ENCODE measurements around the gene UCK2.

Gene UCK2

DNA sequence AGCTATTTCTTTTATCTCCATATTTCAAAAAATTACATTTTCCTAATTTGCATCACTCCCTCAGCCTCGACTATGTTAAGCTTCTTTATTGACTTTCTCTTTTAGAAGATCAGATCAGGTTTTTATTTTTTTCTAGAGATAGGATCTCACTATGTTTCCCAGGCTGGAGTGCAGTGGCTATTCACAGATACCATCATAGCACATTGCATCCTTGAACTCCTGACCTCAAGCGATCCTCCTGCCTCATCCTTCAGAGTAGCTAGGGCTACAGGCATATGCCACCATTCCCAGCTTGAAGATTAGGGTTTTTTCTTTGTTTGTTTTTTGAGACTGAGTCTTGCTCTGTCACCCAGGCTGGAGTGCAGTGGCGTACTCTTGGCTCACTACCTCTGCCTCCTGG is 20.1 kb downstream of the UCK2 start:
- H3K4me3 ChIP-seq (ENCODE audit: low read length), result no peak overlapping the region
- TF ChIP-seq, protein P1, sequence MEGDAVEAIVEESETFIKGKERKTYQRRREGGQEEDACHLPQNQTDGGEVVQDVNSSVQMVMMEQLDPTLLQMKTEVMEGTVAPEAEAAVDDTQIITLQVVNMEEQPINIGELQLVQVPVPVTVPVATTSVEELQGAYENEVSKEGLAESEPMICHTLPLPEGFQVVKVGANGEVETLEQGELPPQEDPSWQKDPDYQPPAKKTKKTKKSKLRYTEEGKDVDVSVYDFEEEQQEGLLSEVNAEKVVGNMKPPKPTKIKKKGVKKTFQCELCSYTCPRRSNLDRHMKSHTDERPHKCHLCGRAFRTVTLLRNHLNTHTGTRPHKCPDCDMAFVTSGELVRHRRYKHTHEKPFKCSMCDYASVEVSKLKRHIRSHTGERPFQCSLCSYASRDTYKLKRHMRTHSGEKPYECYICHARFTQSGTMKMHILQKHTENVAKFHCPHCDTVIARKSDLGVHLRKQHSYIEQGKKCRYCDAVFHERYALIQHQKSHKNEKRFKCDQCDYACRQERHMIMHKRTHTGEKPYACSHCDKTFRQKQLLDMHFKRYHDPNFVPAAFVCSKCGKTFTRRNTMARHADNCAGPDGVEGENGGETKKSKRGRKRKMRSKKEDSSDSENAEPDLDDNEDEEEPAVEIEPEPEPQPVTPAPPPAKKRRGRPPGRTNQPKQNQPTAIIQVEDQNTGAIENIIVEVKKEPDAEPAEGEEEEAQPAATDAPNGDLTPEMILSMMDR (conservative IDR thresholded peaks at IDR 0.05; ENCODE audit: low read depth, low read length), result no peak
- no peak for DNase-seq (ENCODE audit: low read depth)

DNA sequence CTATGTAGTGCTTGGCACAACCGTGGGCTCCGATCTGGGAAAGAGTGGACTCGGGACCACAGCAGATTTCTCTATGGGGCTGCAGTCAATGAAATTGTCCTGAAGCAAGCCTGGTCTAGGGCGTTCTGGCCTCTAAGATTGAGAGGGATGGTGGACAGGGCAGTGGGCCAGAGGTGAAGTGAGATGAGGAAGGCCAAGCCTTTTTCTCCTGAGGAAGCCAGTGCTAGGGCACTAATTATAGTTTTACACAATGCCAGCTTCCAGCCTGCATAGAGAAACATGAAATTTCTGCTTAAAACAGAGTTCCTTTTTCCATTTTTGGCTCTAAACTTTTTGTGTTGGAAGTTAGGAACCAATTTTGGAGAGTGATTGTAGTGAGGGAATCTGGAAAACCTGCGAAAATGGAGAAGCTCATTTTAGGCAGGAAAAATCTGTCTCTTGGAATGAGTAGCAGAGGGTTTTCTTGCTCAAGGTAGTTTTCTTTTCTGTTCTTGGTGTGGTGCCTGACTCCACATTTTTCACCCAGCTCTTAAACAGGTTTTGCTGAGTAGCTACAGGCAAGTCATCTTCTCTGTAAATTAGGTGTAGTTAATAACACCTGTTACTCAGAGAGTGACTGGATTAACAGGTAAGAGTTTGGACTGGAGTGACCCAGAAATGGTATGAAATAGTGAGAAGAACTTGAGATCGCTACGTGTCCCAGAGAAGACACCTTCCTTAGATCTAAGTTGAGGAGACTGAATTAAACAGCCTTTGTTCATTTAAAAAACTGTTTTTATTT is 22.1 kb downstream of the UCK2 start:
- TF ChIP-seq, protein P1 (conservative IDR thresholded peaks at IDR 0.05; ENCODE audit: low read depth, low read length), result no peak
- DNase-seq (ENCODE audit: low read depth), result no peak
- no peak overlapping the region for H3K4me3 ChIP-seq (ENCODE audit: low read length)

DNA sequence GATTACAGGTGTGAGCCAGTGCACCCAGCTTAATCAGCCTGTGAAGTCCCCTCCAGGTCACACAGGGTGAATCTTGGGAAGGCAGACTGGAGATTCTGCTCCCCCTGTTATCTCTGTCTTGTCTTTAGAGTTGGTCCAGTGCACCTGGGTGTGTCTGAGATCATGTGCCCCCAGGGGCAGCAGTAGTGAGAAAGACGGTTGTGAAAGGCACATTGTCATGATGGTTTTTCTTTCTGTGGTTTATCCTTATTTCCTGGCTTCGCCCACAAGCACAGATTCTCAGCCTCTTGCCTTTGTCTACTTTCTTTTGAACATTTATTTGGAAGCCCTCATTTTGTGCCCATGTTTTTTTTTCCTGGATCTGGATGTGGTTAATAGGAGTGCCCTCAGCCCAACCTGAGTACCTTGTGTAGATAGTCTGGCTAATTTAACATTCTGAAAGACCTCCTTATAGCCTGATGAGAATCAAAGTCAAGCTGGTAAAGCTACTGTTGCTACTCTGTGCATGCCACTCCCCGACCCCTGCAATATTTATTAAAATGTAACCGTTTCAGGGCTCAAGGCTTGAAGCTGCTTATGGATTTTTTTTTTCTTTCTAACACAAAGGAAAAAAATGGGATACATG is 23.7 kb downstream of the UCK2 start:
- TF ChIP-seq, protein P1 (conservative IDR thresholded peaks at IDR 0.05; ENCODE audit: low read depth, low read length), result no peak
- no peak for DNase-seq (ENCODE audit: low read depth)
- no peak overlapping the region for H3K4me3 ChIP-seq (ENCODE audit: low read length)

DNA sequence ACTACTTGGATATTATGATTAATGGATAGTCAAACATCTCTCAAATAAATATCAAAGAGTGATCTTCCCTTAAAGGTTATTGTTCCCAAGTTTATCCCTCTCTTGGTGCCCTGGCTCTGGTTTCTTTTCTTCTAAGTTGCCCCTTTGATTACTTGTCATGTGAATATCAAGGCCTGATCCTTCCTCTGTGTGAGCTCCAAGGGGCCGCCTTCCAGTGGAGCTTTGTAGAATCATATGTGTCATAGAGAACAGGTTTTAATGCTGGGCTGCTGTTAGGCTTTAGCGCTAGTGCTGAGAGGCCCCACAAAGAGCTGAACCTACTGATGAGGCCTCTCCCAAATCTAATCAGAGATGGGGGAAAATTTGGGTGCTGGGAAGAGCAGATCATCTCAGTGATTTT is 25.5 kb downstream of the UCK2 start:
- TF ChIP-seq, protein P1 (conservative IDR thresholded peaks at IDR 0.05; ENCODE audit: low read depth, low read length), result no peak

DNA sequence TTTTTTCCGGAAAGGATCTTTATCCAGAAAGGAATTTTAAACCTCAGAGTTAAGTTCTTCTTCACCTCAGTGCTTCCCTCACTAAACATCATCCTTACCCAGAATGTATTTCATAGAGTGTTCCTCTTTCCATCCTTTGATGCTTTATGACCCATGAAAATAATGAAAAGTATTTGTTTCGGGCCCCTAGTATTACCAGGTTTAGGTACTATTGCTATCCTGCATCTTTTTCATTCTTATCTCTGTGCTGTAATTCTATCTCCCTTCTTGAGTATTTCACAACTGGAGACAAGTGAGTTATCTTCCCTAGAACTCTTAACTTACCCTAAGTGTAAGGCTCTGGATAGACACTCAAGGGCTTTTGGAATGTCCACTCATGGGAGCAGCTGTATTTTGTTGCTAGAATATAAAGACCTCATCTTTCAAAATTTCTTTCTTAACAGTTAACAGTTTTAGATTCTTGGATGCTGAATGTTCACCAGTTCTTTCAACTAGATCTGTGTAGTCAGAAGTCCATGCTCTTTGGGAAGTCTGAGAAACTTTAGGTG is 26.2 kb downstream of the UCK2 start:
- DNase-seq (ENCODE audit: low read depth), result no peak
- no peak overlapping the region for H3K4me3 ChIP-seq (ENCODE audit: low read length)
- TF ChIP-seq, protein P1 (conservative IDR thresholded peaks at IDR 0.05; ENCODE audit: low read depth, low read length), result no peak

More for the DNA sequence above, 25.5 kb downstream of the UCK2 start:
- H3K4me3 ChIP-seq (ENCODE audit: low read length), result no peak overlapping the region
- DNase-seq (ENCODE audit: low read depth), result no peak

DNA sequence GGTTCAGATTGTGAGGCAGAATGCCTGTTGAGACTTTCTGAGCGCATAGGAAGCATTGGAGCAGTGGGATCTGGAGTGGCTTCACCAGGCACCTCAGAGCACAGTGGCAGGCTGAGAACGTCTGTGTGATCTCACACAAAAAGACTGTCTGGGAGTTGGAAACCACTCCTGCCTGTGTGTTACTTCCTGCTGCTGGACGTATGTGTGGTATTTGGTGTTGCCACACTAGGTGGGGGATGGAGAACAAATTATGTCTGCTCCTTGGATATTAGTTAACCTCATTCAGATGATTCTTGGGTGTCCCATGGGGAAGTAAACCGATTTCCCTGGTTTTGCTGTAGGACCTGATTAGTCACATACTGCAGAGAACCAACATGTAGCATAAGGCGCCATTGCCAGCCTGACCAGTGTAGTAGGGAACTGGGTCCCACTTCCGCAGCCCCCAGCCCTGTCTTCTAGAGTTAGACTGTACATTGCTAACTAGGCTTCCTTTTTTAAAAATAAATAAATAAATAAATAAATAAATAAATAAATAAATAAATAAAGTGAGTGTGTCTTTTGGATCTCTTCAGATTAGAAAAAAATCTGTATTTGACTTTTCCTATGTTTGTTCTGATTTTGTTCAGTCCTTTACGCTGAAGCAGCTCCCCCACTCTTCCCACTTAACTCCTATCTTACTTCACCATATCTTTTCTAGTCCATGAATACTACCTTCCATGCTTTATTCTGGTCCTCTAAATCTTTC is 26.9 kb downstream of the UCK2 start:
- peak; percentile 33 for DNase-seq (ENCODE audit: low read depth)
- TF ChIP-seq, protein P1 (conservative IDR thresholded peaks at IDR 0.05; ENCODE audit: low read depth, low read length), result no peak
- no peak overlapping the region for H3K4me3 ChIP-seq (ENCODE audit: low read length)
